WTC11 (cell line): ENCODE results near the gene MTMR3. TPM values are rescaled to one million over a fixed set of nuclear protein-coding genes. Genes with fewer than 3 reads are reported as not detected.
A peak's percentile ranks its signal among the peaks of the same experiment; 100 is the strongest.
"Not testable (repeated sequence)": the region's sequence is repeated elsewhere in the genome, so short reads cannot be mapped to it uniquely, and the experiment has no call there.

Source experiments
- ATAC-seq: fragments of 200-7000 bp; cut with Tn5 transposase; 2 replicates; pipeline ENCODE4 v1.10.0; 2021; ENCODE audit warnings: mild to moderate bottlenecking, moderate library complexity
- CTCF ChIA-PET: fragments of 300-600 bp; sonication (Branson Sonifier 250); formaldehyde crosslinking; loops from one replicate; lab custom pipeline; 2021; ENCODE audit warnings: antibody characterized with exemption; lab: Charles Lee
- POLR2A ChIA-PET: fragments of 350-600 bp; sonication (Branson Sonifier 250); formaldehyde crosslinking; loops from one replicate; lab custom pipeline; 2021; ENCODE audit warnings: antibody characterized with exemption; lab: Charles Lee
- DNase-seq: peaks from one replicate; pipeline ENCODE4 v3.0.0; 2021; ENCODE audit warnings: low spot score
- H3K27ac Mint-ChIP-seq: 2 replicates; pipeline ENCODE4 v1.8.0; 2021; ENCODE audit warnings: mixed read lengths
- H3K27me3 Mint-ChIP-seq: 2 replicates; pipeline ENCODE4 v1.8.0; 2021; ENCODE audit warnings: low read depth, mild to moderate bottlenecking, moderate library complexity, mixed read lengths
- H3K36me3 Mint-ChIP-seq: 2 replicates; pipeline ENCODE4 v1.8.0; 2021; ENCODE audit warnings: mixed read lengths
- H3K4me1 Mint-ChIP-seq: 2 replicates; pipeline ENCODE4 v1.8.0; 2022; ENCODE audit warnings: mixed read lengths
- H3K4me3 Mint-ChIP-seq: 2 replicates; pipeline ENCODE4 v1.8.0; 2021; ENCODE audit warnings: mild to moderate bottlenecking, moderate library complexity, mixed read lengths
- H3K9me3 Mint-ChIP-seq: 2 replicates; pipeline ENCODE4 v1.8.0; 2021; ENCODE audit warnings: mixed read lengths
- ATF2 ChIP-seq: sonication (generic); formaldehyde crosslinking; IDR thresholded peaks from 2 replicates; pipeline ENCODE4 v1.8.1; 2022; ENCODE audit warnings: low read depth, missing genetic modification reagents, borderline replicate concordance
- ATF6 ChIP-seq: sonication (generic); formaldehyde crosslinking; IDR thresholded peaks from 2 replicates; pipeline ENCODE4 v1.8.1; 2023; ENCODE audit warnings: mild to moderate bottlenecking, missing genetic modification reagents
- CBFB ChIP-seq: sonication (generic); formaldehyde crosslinking; IDR thresholded peaks from 2 replicates; pipeline ENCODE4 v1.8.1; 2022; ENCODE audit warnings: mild to moderate bottlenecking, low read depth, missing genetic modification reagents
- CDX4 ChIP-seq: fragments of 250-450 bp; sonication (Bioruptor Pico); IDR thresholded peaks from 2 replicates; pipeline ENCODE4 v1.9.0; 2021; ENCODE audit warnings: moderate library complexity, mild to moderate bottlenecking, inconsistent platforms, borderline replicate concordance
- IRF2 ChIP-seq: sonication (generic); formaldehyde crosslinking; IDR thresholded peaks from 2 replicates; pipeline ENCODE4 v1.8.0; 2022; ENCODE audit warnings: low read depth, missing genetic modification reagents, borderline replicate concordance
- KAT7 ChIP-seq: sonication (generic); formaldehyde crosslinking; IDR thresholded peaks from 2 replicates; pipeline ENCODE4 v1.8.1; 2023; ENCODE audit warnings: missing genetic modification reagents, mild to moderate bottlenecking, borderline replicate concordance
- OVOL2 ChIP-seq: fragments of 250-450 bp; sonication (Bioruptor Pico); IDR thresholded peaks from 2 replicates; pipeline ENCODE4 v1.9.0; 2021; ENCODE audit warnings: mild to moderate bottlenecking, borderline replicate concordance
- PREB ChIP-seq: sonication (generic); formaldehyde crosslinking; IDR thresholded peaks from 2 replicates; pipeline ENCODE4 v1.8.1; 2022; ENCODE audit warnings: mild to moderate bottlenecking, missing genetic modification reagents, moderate library complexity, borderline replicate concordance
- PRRX2 ChIP-seq: fragments of 250-450 bp; sonication (Bioruptor Pico); IDR thresholded peaks from 2 replicates; pipeline ENCODE4 v1.8.0; 2021; ENCODE audit warnings: mild to moderate bottlenecking
- ZBTB43 ChIP-seq: sonication (generic); formaldehyde crosslinking; IDR thresholded peaks from 2 replicates; pipeline ENCODE4 v1.8.1; 2023; ENCODE audit warnings: mild to moderate bottlenecking, missing genetic modification reagents
- ZNF121 ChIP-seq: sonication (generic); formaldehyde crosslinking; IDR thresholded peaks from 2 replicates; pipeline ENCODE4 v1.8.0; 2023; ENCODE audit warnings: missing genetic modification reagents
- ZNF317 ChIP-seq: sonication (generic); formaldehyde crosslinking; IDR thresholded peaks from 2 replicates; pipeline ENCODE4 v1.8.1; 2023; ENCODE audit warnings: low read depth, mild to moderate bottlenecking, moderate library complexity, missing genetic modification reagents, borderline replicate concordance
- ZNF671 ChIP-seq: fragments of 250-450 bp; sonication (Bioruptor Pico); IDR thresholded peaks from 2 replicates; pipeline ENCODE4 v1.8.0; 2021; ENCODE audit warnings: mild to moderate bottlenecking
- total RNA-seq: library from RNA; stranded (reverse); gene quantifications from 3 replicates; pipeline ENCODE4 v1.2.3, GENCODE V29; 2021
- TF ChIP-seq, protein P1 (sequence below): sonication (generic); formaldehyde crosslinking; IDR thresholded peaks from 2 replicates; pipeline ENCODE4 v1.8.0; 2023; ENCODE audit warnings: missing genetic modification reagents, mild to moderate bottlenecking, borderline replicate concordance
- TF ChIP-seq, protein P2 (sequence below): sonication (generic); formaldehyde crosslinking; IDR thresholded peaks from 2 replicates; pipeline ENCODE4 v1.8.0; 2023; ENCODE audit warnings: missing genetic modification reagents
- TF ChIP-seq, protein P3 (sequence below): fragments of 250-450 bp; sonication (Bioruptor Pico); IDR thresholded peaks from 2 replicates; pipeline ENCODE4 v2.1.2; 2022; ENCODE audit warnings: mild to moderate bottlenecking, moderate library complexity

Gene MTMR3
- total RNA-seq, 1 experiment from 2014 or later = 19.2 TPM

DNA sequence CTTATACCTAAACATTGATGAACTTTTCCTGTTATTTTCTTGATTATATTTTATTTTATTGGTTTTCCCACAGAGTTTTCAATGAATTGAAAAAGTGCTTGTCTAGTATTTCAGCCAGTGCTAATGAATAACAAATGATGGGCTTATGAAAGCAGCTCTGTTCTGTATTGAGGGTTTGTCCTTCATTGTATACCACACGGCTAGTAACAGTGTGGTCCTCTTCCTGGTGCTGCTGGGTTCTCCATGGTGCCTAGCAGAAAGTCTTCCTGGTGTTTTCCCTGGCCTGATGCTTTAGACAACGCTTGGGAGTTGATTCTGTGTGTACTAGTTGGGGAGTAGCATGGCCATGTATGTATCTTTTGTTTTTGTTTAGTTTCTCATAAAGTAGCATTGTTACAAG lies 89.1 kb downstream of the MTMR3 start (continued):
- TF ChIP-seq OVOL2 (CRISPR knock-in tag) (no peak), PRRX2 (no peak)

GRCh38 chr22:29973269-29973668 lies 90.3 kb downstream of the MTMR3 start:
- CTCF ChIA-PET = no interaction called here
- ATAC-seq (no peak), DNase-seq (no peak)
- Mint-ChIP-seq H3K27ac (no peak overlapping the region), H3K9me3 (no peaks in the 10 kb centered on the region), H3K4me3 (no peak overlapping the region), H3K27me3 (no peaks in the 10 kb centered on the region), H3K4me1 (peaks cover 7% of the 10 kb centered on the region), H3K36me3 (no peaks in the 10 kb centered on the region)
- TF ChIP-seq, protein P1, sequence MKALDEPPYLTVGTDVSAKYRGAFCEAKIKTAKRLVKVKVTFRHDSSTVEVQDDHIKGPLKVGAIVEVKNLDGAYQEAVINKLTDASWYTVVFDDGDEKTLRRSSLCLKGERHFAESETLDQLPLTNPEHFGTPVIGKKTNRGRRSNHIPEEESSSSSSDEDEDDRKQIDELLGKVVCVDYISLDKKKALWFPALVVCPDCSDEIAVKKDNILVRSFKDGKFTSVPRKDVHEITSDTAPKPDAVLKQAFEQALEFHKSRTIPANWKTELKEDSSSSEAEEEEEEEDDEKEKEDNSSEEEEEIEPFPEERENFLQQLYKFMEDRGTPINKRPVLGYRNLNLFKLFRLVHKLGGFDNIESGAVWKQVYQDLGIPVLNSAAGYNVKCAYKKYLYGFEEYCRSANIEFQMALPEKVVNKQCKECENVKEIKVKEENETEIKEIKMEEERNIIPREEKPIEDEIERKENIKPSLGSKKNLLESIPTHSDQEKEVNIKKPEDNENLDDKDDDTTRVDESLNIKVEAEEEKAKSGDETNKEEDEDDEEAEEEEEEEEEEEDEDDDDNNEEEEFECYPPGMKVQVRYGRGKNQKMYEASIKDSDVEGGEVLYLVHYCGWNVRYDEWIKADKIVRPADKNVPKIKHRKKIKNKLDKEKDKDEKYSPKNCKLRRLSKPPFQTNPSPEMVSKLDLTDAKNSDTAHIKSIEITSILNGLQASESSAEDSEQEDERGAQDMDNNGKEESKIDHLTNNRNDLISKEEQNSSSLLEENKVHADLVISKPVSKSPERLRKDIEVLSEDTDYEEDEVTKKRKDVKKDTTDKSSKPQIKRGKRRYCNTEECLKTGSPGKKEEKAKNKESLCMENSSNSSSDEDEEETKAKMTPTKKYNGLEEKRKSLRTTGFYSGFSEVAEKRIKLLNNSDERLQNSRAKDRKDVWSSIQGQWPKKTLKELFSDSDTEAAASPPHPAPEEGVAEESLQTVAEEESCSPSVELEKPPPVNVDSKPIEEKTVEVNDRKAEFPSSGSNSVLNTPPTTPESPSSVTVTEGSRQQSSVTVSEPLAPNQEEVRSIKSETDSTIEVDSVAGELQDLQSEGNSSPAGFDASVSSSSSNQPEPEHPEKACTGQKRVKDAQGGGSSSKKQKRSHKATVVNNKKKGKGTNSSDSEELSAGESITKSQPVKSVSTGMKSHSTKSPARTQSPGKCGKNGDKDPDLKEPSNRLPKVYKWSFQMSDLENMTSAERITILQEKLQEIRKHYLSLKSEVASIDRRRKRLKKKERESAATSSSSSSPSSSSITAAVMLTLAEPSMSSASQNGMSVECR (CRISPR knock-in tag) = no peak
- TF ChIP-seq, protein P2, sequence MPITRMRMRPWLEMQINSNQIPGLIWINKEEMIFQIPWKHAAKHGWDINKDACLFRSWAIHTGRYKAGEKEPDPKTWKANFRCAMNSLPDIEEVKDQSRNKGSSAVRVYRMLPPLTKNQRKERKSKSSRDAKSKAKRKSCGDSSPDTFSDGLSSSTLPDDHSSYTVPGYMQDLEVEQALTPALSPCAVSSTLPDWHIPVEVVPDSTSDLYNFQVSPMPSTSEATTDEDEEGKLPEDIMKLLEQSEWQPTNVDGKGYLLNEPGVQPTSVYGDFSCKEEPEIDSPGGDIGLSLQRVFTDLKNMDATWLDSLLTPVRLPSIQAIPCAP (CRISPR knock-in tag) = no peak
- TF ChIP-seq KAT7 = no peak
- TF ChIP-seq ZNF121 (CRISPR knock-in tag) = no peak
- no peak for TF ChIP-seq ZNF671 (CRISPR knock-in tag)
- TF ChIP-seq PRRX2 = no peak
- TF ChIP-seq PREB (CRISPR knock-in tag) = no peak
- no peak for TF ChIP-seq CDX4
- POLR2A ChIA-PET = no interaction called here

DNA sequence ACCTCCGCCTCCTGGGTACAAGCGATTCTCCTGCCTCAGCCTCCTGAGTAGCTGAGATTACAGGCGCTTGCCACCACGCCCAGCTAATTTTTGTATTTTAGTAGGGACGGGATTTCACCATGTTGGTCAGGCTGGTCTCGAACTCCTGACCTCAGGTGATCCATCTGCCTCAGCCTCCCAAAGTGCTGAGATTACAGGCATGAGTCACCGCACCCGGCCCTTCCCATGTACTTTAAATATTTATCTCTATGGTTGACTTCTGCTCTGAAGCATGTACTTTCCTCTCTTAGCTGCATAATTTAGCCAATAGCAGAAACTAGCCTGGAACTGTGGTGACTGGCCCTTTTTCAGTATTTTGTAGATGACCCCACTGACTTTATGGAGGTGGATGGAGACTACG lies 90.7 kb downstream of the MTMR3 start:
- DNase-seq, H3K27me3 Mint-ChIP-seq, POLR2A ChIA-PET, ATAC-seq, H3K27ac Mint-ChIP-seq, H3K36me3 Mint-ChIP-seq, H3K9me3 Mint-ChIP-seq, CTCF ChIA-PET, H3K4me1 Mint-ChIP-seq, H3K4me3 Mint-ChIP-seq: not testable (repeated sequence)

GRCh38 chr22:29975494-29975893 lies 92.5 kb downstream of the MTMR3 start:
- no peaks in the 10 kb centered on the region for H3K27me3 Mint-ChIP-seq
- CTCF ChIA-PET = no interaction called here
- no peaks in the 10 kb centered on the region for H3K9me3 Mint-ChIP-seq

More at GRCh38 chr22:29975494-29975893, 92.5 kb downstream of the MTMR3 start:
- peaks cover 5% of the 10 kb centered on the region for H3K36me3 Mint-ChIP-seq
- no peak overlapping the region for H3K4me3 Mint-ChIP-seq
- DNase-seq = no peak
- POLR2A ChIA-PET = no interaction called here
- no peak for ATAC-seq
- TF ChIP-seq ZNF317 (CRISPR knock-in tag) (no peak), CBFB (CRISPR knock-in tag) (no peak), ZBTB43 (CRISPR knock-in tag) (no peak), ATF2 (no peak), ZNF671 (CRISPR knock-in tag) (no peak), ATF6 (CRISPR knock-in tag) (no peak), ZNF121 (CRISPR knock-in tag) (0 out of 2 replicates have a peak, but pooled peaks have one; percentile 51), IRF2 (CRISPR knock-in tag) (no peak)
- TF ChIP-seq, protein P3, sequence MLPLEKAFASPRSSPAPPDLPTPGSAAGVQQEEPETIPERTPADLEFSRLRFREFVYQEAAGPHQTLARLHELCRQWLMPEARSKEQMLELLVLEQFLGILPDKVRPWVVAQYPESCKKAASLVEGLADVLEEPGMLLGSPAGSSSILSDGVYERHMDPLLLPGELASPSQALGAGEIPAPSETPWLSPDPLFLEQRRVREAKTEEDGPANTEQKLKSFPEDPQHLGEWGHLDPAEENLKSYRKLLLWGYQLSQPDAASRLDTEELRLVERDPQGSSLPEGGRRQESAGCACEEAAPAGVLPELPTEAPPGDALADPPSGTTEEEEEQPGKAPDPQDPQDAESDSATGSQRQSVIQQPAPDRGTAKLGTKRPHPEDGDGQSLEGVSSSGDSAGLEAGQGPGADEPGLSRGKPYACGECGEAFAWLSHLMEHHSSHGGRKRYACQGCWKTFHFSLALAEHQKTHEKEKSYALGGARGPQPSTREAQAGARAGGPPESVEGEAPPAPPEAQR = no peak
- no peak overlapping the region for H3K27ac Mint-ChIP-seq
- peaks cover 7% of the 10 kb centered on the region for H3K4me1 Mint-ChIP-seq
